IMR-90 (cell line): Measurements from ENCODE around the gene HYAL1. TPM values are rescaled to one million over a fixed set of nuclear protein-coding genes. Genes with fewer than 3 reads are reported as not detected.

Source experiments
- ATAC-seq: fragments of 200-7000 bp; cut with Tn5 transposase; 2 replicates; pipeline ENCODE4 v1.9.1; 2020; ENCODE audit warnings: low read depth, mild to moderate bottlenecking, moderate library complexity
- BruUV-seq: library from RNA; stranded (reverse); fragments of 400-500 nt; replicated peaks from 2 replicates; lab custom pipeline; 2021; lab: Mats Ljungman, UMichigan
- CTCF ChIA-PET: fragments of 300-600 bp; formaldehyde crosslinking; extraction: SDS; loops from one replicate; lab custom pipeline; 2021; ENCODE audit warnings: antibody characterized with exemption; lab: Yijun Ruan, JAX
- POLR2A ChIA-PET: fragments of 300-600 bp; sonication (Branson Sonifier 250); formaldehyde crosslinking; loops from one replicate; lab custom pipeline; 2022; ENCODE audit warnings: antibody characterized with exemption; ENCODE audit not compliant: unreplicated experiment; lab: Charles Lee
- DNase-seq: peaks from one replicate; pipeline ENCODE4 v3.0.0; 2013
- H2AFZ ChIP-seq: replicated peaks from 2 replicates; pipeline ENCODE3; 2013; ENCODE audit warnings: low read length, mild to moderate bottlenecking; ENCODE audit not compliant: poor library complexity
- H2AK5ac ChIP-seq: 2 replicates; pipeline ENCODE4 v1.6.1; 2013; ENCODE audit warnings: low read depth, low read length, inconsistent platforms
- H2AK9ac ChIP-seq: replicated peaks from 2 replicates; pipeline ENCODE3; 2013; ENCODE audit warnings: mild to moderate bottlenecking, low read depth, low read length, moderate library complexity; ENCODE audit not compliant: poor library complexity
- H2BK120ac ChIP-seq: 2 replicates; pipeline ENCODE4 v1.6.1; 2013; ENCODE audit warnings: low read depth, low read length, inconsistent platforms
- H2BK15ac ChIP-seq: 3 replicates; pipeline ENCODE4 v1.6.1; 2013; ENCODE audit warnings: low read depth, low read length, inconsistent platforms
- H2BK20ac ChIP-seq: 2 replicates; pipeline ENCODE4 v1.6.1; 2013; ENCODE audit warnings: low read depth, mild to moderate bottlenecking, inconsistent platforms, low read length, moderate library complexity
- H2BK5ac ChIP-seq: 2 replicates; pipeline ENCODE4 v1.6.1; 2013; ENCODE audit warnings: mild to moderate bottlenecking, low read depth, low read length, inconsistent platforms; ENCODE audit not compliant: poor library complexity, severe bottlenecking
- H3K14ac ChIP-seq: replicated peaks from 2 replicates; pipeline ENCODE4 v1.6.1; 2013; ENCODE audit warnings: low read depth, low read length, inconsistent platforms
- H3K18ac ChIP-seq: 2 replicates; pipeline ENCODE4 v1.6.1; 2013; ENCODE audit warnings: low read depth, low read length, control low read depth
- H3K23ac ChIP-seq: 2 replicates; pipeline ENCODE4 v1.6.1; 2013; ENCODE audit warnings: low read depth, low read length, inconsistent platforms
- H3K27ac ChIP-seq: 2 replicates; pipeline ENCODE4 v1.5.1; 2013; ENCODE audit warnings: mild to moderate bottlenecking, control low read depth, low read length; ENCODE audit not compliant: insufficient read depth
- H3K27me3 ChIP-seq: 2 replicates; pipeline ENCODE4 v1.6.1; 2013; ENCODE audit warnings: low read length; ENCODE audit not compliant: control insufficient read depth, insufficient read depth
- H3K36me3 ChIP-seq: 2 replicates; pipeline ENCODE4 v1.6.1; 2013; ENCODE audit warnings: low read length, mixed read lengths; ENCODE audit not compliant: control insufficient read depth, insufficient read depth
- H3K4ac ChIP-seq: 2 replicates; pipeline ENCODE4 v1.6.1; 2013; ENCODE audit warnings: low read depth, low read length, inconsistent platforms
- H3K4me1 ChIP-seq: 2 replicates; pipeline ENCODE4 v1.6.1; 2013; ENCODE audit warnings: low read length, mixed read lengths; ENCODE audit not compliant: control insufficient read depth, insufficient read depth
- H3K4me2 ChIP-seq: 2 replicates; pipeline ENCODE4 v1.6.1; 2013; ENCODE audit warnings: low read depth, mild to moderate bottlenecking, control low read depth, low read length, moderate library complexity
- H3K4me3 ChIP-seq: 2 replicates; pipeline ENCODE4 v1.5.1; 2013; ENCODE audit warnings: low read depth, mild to moderate bottlenecking, control low read depth, low read length, moderate library complexity; ENCODE audit not compliant: insufficient read depth
- H3K56ac ChIP-seq: 2 replicates; pipeline ENCODE4 v1.6.1; 2013; ENCODE audit warnings: low read length, inconsistent platforms; ENCODE audit not compliant: insufficient read depth; ENCODE audit errors: extremely low read depth
- H3K79me1 ChIP-seq, 2 experiments: 2 replicates each; pipeline ENCODE4 v1.6.1; 2013; ENCODE audit warnings: low read length in 2 of 2, inconsistent platforms in 1 of 2, low read depth in 1 of 2
- H3K9ac ChIP-seq: 2 replicates; pipeline ENCODE4 v1.6.1; 2013; ENCODE audit warnings: low read depth, low read length, control low read depth
- H3K9me1 ChIP-seq: 2 replicates; pipeline ENCODE4 v1.6.1; 2013; ENCODE audit warnings: low read length, inconsistent platforms; ENCODE audit not compliant: insufficient read depth
- H3K9me3 ChIP-seq: 2 replicates; pipeline ENCODE4 v1.6.1; 2013; ENCODE audit warnings: low read length; ENCODE audit not compliant: control insufficient read depth, insufficient read depth
- H4K20me1 ChIP-seq: 2 replicates; pipeline ENCODE4 v1.6.1; 2013; ENCODE audit warnings: low read length, inconsistent platforms; ENCODE audit not compliant: insufficient read depth
- H4K5ac ChIP-seq: 2 replicates; pipeline ENCODE4 v1.6.1; 2013; ENCODE audit warnings: mild to moderate bottlenecking, low read depth, low read length, control low read depth
- H4K8ac ChIP-seq, 2 experiments: 2 replicates each; pipeline ENCODE4 v1.6.1; 2013; ENCODE audit warnings: low read depth in 2 of 2, low read length in 2 of 2, control low read depth in 1 of 2, inconsistent platforms in 1 of 2
- H4K91ac ChIP-seq: 2 replicates; pipeline ENCODE4 v1.6.1; 2013; ENCODE audit warnings: low read depth, low read length, inconsistent platforms; ENCODE audit not compliant: insufficient read depth
- CEBPB ChIP-seq: IDR thresholded peaks from 2 replicates; pipeline ENCODE4 v1.6.1; 2012; ENCODE audit warnings: low read depth, low read length, improper control_type of control experiment
- ELK1 ChIP-seq: fragments of 150-350 bp; IDR thresholded peaks from 2 replicates; pipeline ENCODE4 v1.6.1; 2016; ENCODE audit warnings: low read depth, mild to moderate bottlenecking, low read length, moderate library complexity, borderline replicate concordance
- FOS ChIP-seq: fragments of 150-350 bp; IDR thresholded peaks from 2 replicates; pipeline ENCODE4 v1.6.1; 2016; ENCODE audit warnings: low read depth, low read length
- MAFK ChIP-seq: IDR thresholded peaks from 2 replicates; pipeline ENCODE4 v1.6.1; 2012; ENCODE audit warnings: low read depth, low read length, improper control_type of control experiment
- MAZ ChIP-seq: IDR thresholded peaks from 2 replicates; pipeline ENCODE4 v1.6.1; 2012; ENCODE audit warnings: low read depth, mild to moderate bottlenecking, low read length, improper control_type of control experiment, moderate library complexity, borderline replicate concordance
- MXI1 ChIP-seq: IDR thresholded peaks from 2 replicates; pipeline ENCODE4 v1.6.1; 2012; ENCODE audit warnings: low read depth, mild to moderate bottlenecking, low read length, moderate library complexity, borderline replicate concordance
- NFE2L2 ChIP-seq: fragments of 150-350 bp; IDR thresholded peaks from 2 replicates; pipeline ENCODE4 v1.6.1; 2016; ENCODE audit warnings: low read depth, mild to moderate bottlenecking, low read length
- POLR2A ChIP-seq: IDR thresholded peaks from 2 replicates; pipeline ENCODE4 v1.6.1; 2012; ENCODE audit warnings: mild to moderate bottlenecking, low read depth, low read length
- RAD21 ChIP-seq: IDR thresholded peaks from 2 replicates; pipeline ENCODE4 v1.6.1; 2012; ENCODE audit warnings: low read length, improper control_type of control experiment
- WGBS, 2 experiments: methylation state at CpG; one replicate each; pipeline versions ENCODE4 v1.1.5 to v1.1.7; 2013; ENCODE audit warnings: missing lambda C conversion rate in 2 of 2; ENCODE audit not compliant: insufficient read length in 1 of 2; ENCODE audit errors: extremely low coverage in 2 of 2; 5-methylcytosine and 5-hydroxymethylcytosine counted together
- dilution Hi-C: fragments of 300-500 bp; cut with HindIII; formaldehyde crosslinking; loops from one replicate; pipeline ENCODE4 v1.14.3; 2018; ENCODE audit warnings: low sequenced_read_pairs; ENCODE audit not compliant: unreplicated experiment
- in situ Hi-C: fragments of 300-500 bp; cut with MboI; formaldehyde crosslinking; loops from 3 replicates; pipeline ENCODE4 v1.14.3; 2019; ENCODE audit warnings: low sequenced_read_pairs, inconsistent platforms, mixed read lengths
- intact Hi-C: fragments of 100-400 bp; cut with micrococcal nuclease; formaldehyde crosslinking; loops from 2 replicates; pipeline ENCODE4 v1.10.0; 2022
- polyA plus RNA-seq, 3 experiments: library from polyadenylated mRNA; depleted of rRNA; stranded (reverse); fragments of >200 nt; gene quantifications; 2 replicates each; pipeline ENCODE4 v1.2.3, GENCODE V29; 2012; ENCODE audit warnings: low replicate concordance in 1 of 3
- total RNA-seq: library from RNA; depleted of rRNA; stranded (reverse); fragments of >200 nt; gene quantifications from 2 replicates; pipeline ENCODE4 v1.2.3, GENCODE V29; 2012
- TF ChIP-seq, protein P1 (sequence below): fragments of 150-350 bp; IDR thresholded peaks from 2 replicates; pipeline ENCODE4 v1.6.1; 2017; ENCODE audit warnings: mild to moderate bottlenecking, antibody characterized with exemption, low read length, low read depth

HYAL1 gene
- total and polyA plus RNA-seq, 2 of the 4 experiments (the other 2 are of a cell fraction) = 0.32 to 0.36 TPM

DNA sequence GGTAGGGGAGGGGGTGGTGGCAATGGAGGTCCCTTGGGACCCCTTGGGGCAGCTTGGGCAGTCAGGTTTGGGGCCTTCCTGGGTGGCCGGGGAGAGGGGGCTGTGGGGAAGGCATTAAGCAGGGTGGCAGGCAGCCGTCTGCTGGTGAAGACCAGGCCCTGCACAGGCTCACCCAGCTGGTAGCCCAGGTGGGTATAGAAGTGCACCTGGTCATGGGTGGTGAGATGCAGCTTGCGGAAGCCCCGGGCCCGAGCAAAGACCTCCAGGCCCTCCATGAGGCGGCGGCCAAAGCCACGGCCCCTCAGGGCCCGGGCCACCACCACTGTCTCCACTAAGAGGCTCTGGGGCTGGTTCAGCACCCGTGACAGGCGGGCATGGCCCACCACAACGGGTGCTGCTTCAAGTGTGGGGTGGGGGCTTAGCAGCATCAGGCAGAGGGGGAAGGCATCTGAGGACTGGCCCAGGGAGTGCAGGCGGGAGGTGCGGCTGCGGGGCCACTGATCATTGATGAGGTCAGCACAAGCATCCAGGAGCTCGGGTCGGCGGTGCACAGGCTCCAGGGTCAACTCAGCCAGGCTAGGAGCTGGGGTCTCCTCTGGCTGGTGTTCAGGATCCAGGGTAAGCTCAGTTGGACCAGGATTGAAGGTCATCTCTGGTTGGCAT lies 6.5 kb downstream of the HYAL1 start:
- H2BK15ac ChIP-seq = no peak overlapping the region
- H3K4ac ChIP-seq = no peak overlapping the region
- H3K27ac ChIP-seq = no peak overlapping the region
- in situ Hi-C loops (no loop called here), intact Hi-C loops (no loop called here), dilution Hi-C loops (no loop called here)
- BruUV-seq = no TSS peak
- WGBS, 2 experiments = 90% methylated on average over 8 of the region's 18 CpGs; no CpG with 5 or more reads in 1 of the 2 experiments
- no peaks in the 10 kb centered on the region for H3K36me3 ChIP-seq
- no peaks in the 10 kb centered on the region for H4K20me1 ChIP-seq
- ATAC-seq = no peak
- H3K18ac ChIP-seq = no peak overlapping the region
- no peak overlapping the region for H3K4me3 ChIP-seq
- peaks cover 13 to 32% of the 10 kb centered on the region in 2 experiments; a peak in 3 of 4 replicates for H3K79me1 ChIP-seq
- H2AFZ ChIP-seq = no peak overlapping the region
- no peak overlapping the region for H3K14ac ChIP-seq
- CTCF ChIA-PET = no interaction called here
- H4K8ac ChIP-seq = no peak overlapping the region
- no peak overlapping the region for H2BK20ac ChIP-seq
- no peak overlapping the region for H4K91ac ChIP-seq
- H2BK120ac ChIP-seq = no peak overlapping the region
- no peak overlapping the region for H3K23ac ChIP-seq
- no peak overlapping the region for H2AK9ac ChIP-seq
- H3K4me2 ChIP-seq = no peak overlapping the region
- H3K9me3 ChIP-seq = no peaks in the 10 kb centered on the region
- POLR2A ChIA-PET = no interaction called here
- no peak for DNase-seq
- H4K5ac ChIP-seq = no peak overlapping the region
- no peaks in the 10 kb centered on the region for H3K27me3 ChIP-seq
- H3K4me1 ChIP-seq = peaks cover 17% of the 10 kb centered on the region
- H3K9ac ChIP-seq = no peak overlapping the region
- no peak overlapping the region for H2AK5ac ChIP-seq
- H3K56ac ChIP-seq = no peak overlapping the region
- H3K9me1 ChIP-seq = peaks cover 17% of the 10 kb centered on the region
- TF ChIP-seq POLR2A (no peak), MXI1 (no peak), MAFK (no peak), NFE2L2 (no peak), CEBPB (no peak), MAZ (no peak), FOS (no peak), ELK1 (no peak), RAD21 (no peak)
- TF ChIP-seq, protein P1, sequence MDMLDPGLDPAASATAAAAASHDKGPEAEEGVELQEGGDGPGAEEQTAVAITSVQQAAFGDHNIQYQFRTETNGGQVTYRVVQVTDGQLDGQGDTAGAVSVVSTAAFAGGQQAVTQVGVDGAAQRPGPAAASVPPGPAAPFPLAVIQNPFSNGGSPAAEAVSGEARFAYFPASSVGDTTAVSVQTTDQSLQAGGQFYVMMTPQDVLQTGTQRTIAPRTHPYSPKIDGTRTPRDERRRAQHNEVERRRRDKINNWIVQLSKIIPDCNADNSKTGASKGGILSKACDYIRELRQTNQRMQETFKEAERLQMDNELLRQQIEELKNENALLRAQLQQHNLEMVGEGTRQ = no peak
- H2BK5ac ChIP-seq = no peak overlapping the region
